Left lobe of liver (tissue), 2 donors: ENCODE data around the gene POP7. TPM values are rescaled to one million over a fixed set of nuclear protein-coding genes. Genes with fewer than 3 reads are reported as not detected.
"Not testable (repeated sequence)": the region's sequence is repeated elsewhere in the genome, so short reads cannot be mapped to it uniquely, and the experiment has no call there.

Experiments
- ATAC-seq: fragments of 200-7000 bp; cut with Tn5 transposase; one replicate; pipeline ENCODE4 v1.9.1; 2020; ENCODE audit warnings: mild to moderate bottlenecking, moderate library complexity
- DNase-seq: peaks from one replicate; pipeline ENCODE4 v3.0.0-alpha.2; 2020; ENCODE audit warnings: low spot score
- total RNA-seq: library from RNA; stranded (reverse); gene quantifications from one replicate; pipeline ENCODE4 v1.2.1, GENCODE V29; 2021
- donor health status: DM: no; HTN: no; CAD: no; lungs with moderate emphysema.
- donor health status: DM: no; HTN: yes; CAD: no.

Gene POP7
- total RNA-seq, 1 donor from 2014 or later, result 28.5 TPM

GRCh38 chr7:100689230-100690135 lies 16.4 kb upstream of the POP7 start:
- peak; percentile 45 for DNase-seq
- ATAC-seq, result no peak

- DNase-seq, result peak; percentile 77
- peak; percentile 86 for ATAC-seq
Observed at GRCh38 chr7:100691676-100692577, 14.0 kb upstream of the POP7 start.

- ATAC-seq, result no peak
- no peak for DNase-seq
Observed at GRCh38 chr7:100692578-100692961, 13.4 kb upstream of the POP7 start.

- peak; percentile 48 for DNase-seq
- peak; percentile 10 for ATAC-seq
Observed at GRCh38 chr7:100693312-100694097, 12.4 kb upstream of the POP7 start.

GRCh38 chr7:100694098-100694745 lies 11.7 kb upstream of the POP7 start, which contains the start of gene GIGYF1:
GIGYF1 (minus strand) TSS chr7:100694250; CDS start chr7:100688238, 6,012 bp downstream.
- DNase-seq, result peak; percentile 76
- ATAC-seq, result peak; percentile 58

GRCh38 chr7:100696123-100696521 lies 9.8 kb upstream of the POP7 start:
- ATAC-seq, result no peak
- no peak for DNase-seq

GRCh38 chr7:100699018-100699417 lies 6.9 kb upstream of the POP7 start:
- ATAC-seq, result no peak
- DNase-seq, result no peak

GRCh38 chr7:100701089-100701488 lies 4.8 kb upstream of the POP7 start:
- ATAC-seq, DNase-seq: not testable (repeated sequence)

- ATAC-seq, result peak; percentile 77
- peak; percentile 84 for DNase-seq
Observed at GRCh38 chr7:100705320-100705752, 585 bp upstream of the POP7 start.

GRCh38 chr7:100706672-100707311 lies 871 bp downstream of the POP7 start:
- peak; percentile 5 for ATAC-seq
- peak; percentile 70 for DNase-seq

GRCh38 chr7:100708395-100708794 lies 2.5 kb downstream of the POP7 start:
- no peak for ATAC-seq
- no peak for DNase-seq

- DNase-seq (no peak), ATAC-seq (no peak)
Observed at GRCh38 chr7:100710452-100710851, 4.5 kb downstream of the POP7 start.

- DNase-seq (peak; percentile 68), ATAC-seq (peak; percentile 82)
Observed at GRCh38 chr7:100711369-100711768, 5.4 kb downstream of the POP7 start.

GRCh38 chr7:100714725-100715124 lies 8.8 kb downstream of the POP7 start:
- no peak for ATAC-seq
- no peak for DNase-seq

- ATAC-seq, DNase-seq: not testable (repeated sequence)
Observed at GRCh38 chr7:100717073-100717472, 11.2 kb downstream of the POP7 start.

- DNase-seq (no peak), ATAC-seq (peak; percentile 17)
Observed at GRCh38 chr7:100719523-100720278, 13.8 kb downstream of the POP7 start.

GRCh38 chr7:100720279-100720670 lies 14.4 kb downstream of the POP7 start, which contains the start of gene EPO:
EPO (plus strand) TSS chr7:100720468; CDS start chr7:100720981, 513 bp downstream.
- ATAC-seq (no peak), DNase-seq (no peak)

GRCh38 chr7:100720671-100721504 lies 15.0 kb downstream of the POP7 start:
- DNase-seq (peak; percentile 82), ATAC-seq (peak; percentile 65)
